ENCODE measurements around the gene TNFAIP8L2. TPM values are rescaled to one million over a fixed set of nuclear protein-coding genes. Genes with fewer than 3 reads are reported as not detected.

Gene TNFAIP8L2
- total and polyA plus RNA-seq, 2 of the 8 experiments (the other 6 are each of a cell fraction or from before 2014, with no cell fraction given) = not detected

GRCh38 chr1:151135433-151136385, 20.7 kb upstream of the TNFAIP8L2 start:
- H4K5ac ChIP-seq (ENCODE audit: insufficient read length, low read depth, low read length) = no peak overlapping the region
- no peak overlapping the region for H4K8ac ChIP-seq (ENCODE audit: extremely low read depth, insufficient read depth, low read length)
- POLR2A ChIA-PET (ENCODE audit: partially characterized antibody) = interaction anchor here (0.6 to 9.8 kb wide), 3 partner anchors 9 to 77 kb away, joined by 3 to 124 read pairs (median 3); partner anchors contain the start of gene SEMA6C
- no peaks in the 10 kb centered on the region for H3K79me1 ChIP-seq (ENCODE audit: low read depth, low read length)
- no peak overlapping the region for H3K9ac ChIP-seq (replicated peaks in 1 of 4; ENCODE audit: extremely low read depth in 1 of 4, low read depth in 3 of 4, low read length in 3 of 4)
- no peaks in the 10 kb centered on the region for H3K9me3 ChIP-seq (ENCODE audit: insufficient read depth in 2 of 2, low read depth in 1 of 2, low read length in 1 of 2)
- no peak overlapping the region for H3K4ac ChIP-seq (replicated peaks; ENCODE audit: insufficient read length, low read depth, low read length)
- no peak overlapping the region for H3K23ac ChIP-seq (ENCODE audit: insufficient read length)
- H3K4me1 ChIP-seq (replicated peaks in 1 of 4; ENCODE audit: control insufficient read depth in 3 of 4, insufficient read depth in 4 of 4, low read length in 3 of 4) = peaks cover 0 to 12% (median 8%) of the 10 kb centered on the region in 4 experiments; a peak in 5 of 7 replicates
- no peak overlapping the region; the same call in 1 of the 2 replicates for H2BK5ac ChIP-seq (ENCODE audit: low read depth, low read length)
- H2BK15ac ChIP-seq (ENCODE audit: low read length) = no peak overlapping the region
- H4K20me1 ChIP-seq (replicated peaks in 1 of 2; ENCODE audit: control insufficient read depth in 1 of 2, insufficient read depth in 2 of 2, low read length in 2 of 2) = peaks cover 3 to 4% of the 10 kb centered on the region in 2 experiments
- no peak overlapping the region for H2BK120ac ChIP-seq (replicated peaks; ENCODE audit: low read depth, low read length)
- FAIRE-seq (no peak), DNase-seq (ENCODE audit: low read depth in 1 of 2, low spot score in 2 of 2) (peak in 1 of 2 experiments; percentile 53)
- no peak overlapping the region for H3K18ac ChIP-seq (ENCODE audit: extremely low read depth, low read length)
- no peak overlapping the region for H2AK5ac ChIP-seq (ENCODE audit: low read depth, low read length)
- CTCF ChIA-PET (ENCODE audit: partially characterized antibody) = interaction anchor here (0.6 to 7.9 kb wide), 13 partner anchors 7 to 182 kb away, joined by 3 to 94 read pairs (median 4); partner anchors contain the start of genes GABPB2, TMOD4 and TNFAIP8L2
- H3K27me3 ChIP-seq (replicated peaks in 1 of 4; ENCODE audit: control insufficient read depth in 3 of 4, extremely low read depth in 1 of 4, insufficient read depth in 3 of 4, low read length in 3 of 4) = peaks cover 0 to 28% (median 20%) of the 10 kb centered on the region in 4 experiments; a peak in 5 of 7 replicates
- H4K91ac ChIP-seq (replicated peaks; ENCODE audit: insufficient read length, low read length) = no peak overlapping the region
- H3K27ac ChIP-seq (ENCODE audit: low read depth, low read length) = no peak overlapping the region
- WGBS, 2 experiments (ENCODE audit: extremely low coverage in 1 of 2, insufficient coverage in 1 of 2, insufficient read length in 1 of 2, insufficient replicate concordance in 2 of 2, low coverage in 1 of 2, low lambda C conversion rate in 2 of 2, missing lambda C conversion rate in 1 of 2) = 90% methylated on average over 12 of the region's 12 CpGs; no CpG with 5 or more reads in 1 of the 2 experiments
- H3K4me2 ChIP-seq (ENCODE audit: insufficient read depth in 1 of 2, low read depth in 2 of 2, low read length in 2 of 2) = no peak overlapping the region
- H2BK20ac ChIP-seq (ENCODE audit: low read length) = no peak overlapping the region
- H3K79me2 ChIP-seq (ENCODE audit: control insufficient read depth in 1 of 2, insufficient read depth in 2 of 2, low read length in 2 of 2) = no peaks in the 10 kb centered on the region
- no peak overlapping the region for H2AFZ ChIP-seq (ENCODE audit: low read length)
- no peak overlapping the region; a peak in 1 of 8 replicates for H3K4me3 ChIP-seq (ENCODE audit: extremely low read depth in 1 of 4, insufficient read depth in 2 of 4, low read depth in 3 of 4, low read length in 4 of 4)
- H2BK12ac ChIP-seq (ENCODE audit: low read depth, low read length) = no peak overlapping the region
- no peak overlapping the region for H3K14ac ChIP-seq (ENCODE audit: insufficient read length)
- H3K36me3 ChIP-seq (ENCODE audit: control insufficient read depth in 2 of 4, insufficient read depth in 4 of 4, low read length in 3 of 4) = peaks cover 0 to 10% (median 2%) of the 10 kb centered on the region in 4 experiments; a peak in 4 of 8 replicates
- H3K23me2 ChIP-seq (ENCODE audit: low read depth, low read length) = peaks cover 15% of the 10 kb centered on the region
- no peak overlapping the region for H3K56ac ChIP-seq (replicated peaks; ENCODE audit: insufficient read length, low read depth, low read length)
- TF ChIP-seq CTCF (IDR thresholded peaks at IDR 0.05; ENCODE audit: control extremely low read depth in 1 of 3, insufficient read depth in 1 of 3, low read depth in 1 of 3, low read length in 3 of 3) (peak; percentile 20 to 41 (median 38)), JUN (IDR thresholded peaks at IDR 0.05; ENCODE audit: low read depth, low read length) (no peak), KDM4A (IDR thresholded peaks at IDR 0.05; ENCODE audit: low read depth, low read length, severe bottlenecking) (no peak), SUZ12 (IDR thresholded peaks at IDR 0.05; ENCODE audit: low read length) (no peak), E2F6 (IDR thresholded peaks at IDR 0.05) (no peak), ZNF274 (IDR thresholded peaks at IDR 0.05; ENCODE audit: borderline replicate concordance, extremely low read depth, low read length) (no peak)

Data from H1 (cell line).